Activated T-cell treated with anti-CD3 and anti-CD28 coated beads, Interleukin-2, amount 50 U/mL, for 72 hours (primary cell): ENCODE measurements around the gene KATNAL2. TPM values are rescaled to one million over a fixed set of nuclear protein-coding genes. Genes with fewer than 3 reads are reported as not detected.
A peak's percentile ranks its signal among the peaks of the same experiment; 100 is the strongest.
"Not testable (repeated sequence)": the region's sequence is repeated elsewhere in the genome, so short reads cannot be mapped to it uniquely, and the experiment has no call there.

Source experiments
- ATAC-seq, 2 donors: fragments of 150-1000 bp; cut with Tn5 transposase; replicated peaks in 1 of 2; 2 replicates each; pipeline ENCODE4 v1.10.0; 2021; ENCODE audit warnings: moderate library complexity in 2 of 2, mild to moderate bottlenecking in 1 of 2
- DNase-seq, 2 donors: peaks; one replicate each; pipeline ENCODE4 v3.0.0; 2021 to 2022; ENCODE audit warnings: mixed read lengths in 1 of 2
- H3K27ac Mint-ChIP-seq: one replicate; pipeline ENCODE4 v1.8.0; 2022; ENCODE audit warnings: mild to moderate bottlenecking, moderate library complexity, mixed read lengths
- H3K27me3 Mint-ChIP-seq: one replicate; pipeline ENCODE4 v1.8.0; 2022; ENCODE audit warnings: low read depth, mixed read lengths
- H3K36me3 Mint-ChIP-seq, 2 donors: one replicate each; pipeline ENCODE4 v1.8.0; 2022; ENCODE audit warnings: mixed read lengths in 2 of 2, mild to moderate bottlenecking in 1 of 2; ENCODE audit not compliant: insufficient read depth in 2 of 2
- H3K4me1 Mint-ChIP-seq: one replicate; pipeline ENCODE4 v1.8.0; 2022; ENCODE audit warnings: low read depth, mixed read lengths
- H3K4me3 Mint-ChIP-seq, 2 donors: one replicate each; pipeline ENCODE4 v1.8.0; 2022; ENCODE audit warnings: mild to moderate bottlenecking in 2 of 2, mixed read lengths in 2 of 2, moderate library complexity in 2 of 2
- H3K9me3 Mint-ChIP-seq, 2 donors: one replicate each; pipeline ENCODE4 v1.8.0; 2022; ENCODE audit warnings: mixed read lengths in 2 of 2
- total RNA-seq, 2 donors: library from RNA; stranded (reverse); gene quantifications; one replicate each; pipeline ENCODE4 v1.2.3, GENCODE V29; 2022

Gene KATNAL2
- total RNA-seq, 2 donors from 2014 or later = 1.2 to 1.7 TPM

- not testable (repeated sequence) for H3K36me3 Mint-ChIP-seq, H3K27me3 Mint-ChIP-seq, H3K9me3 Mint-ChIP-seq, H3K27ac Mint-ChIP-seq, H3K4me1 Mint-ChIP-seq, DNase-seq, ATAC-seq, H3K4me3 Mint-ChIP-seq
These were observed 111.3 kb downstream of the KATNAL2 start for GRCh38 chr18:47028738-47029137.

DNA sequence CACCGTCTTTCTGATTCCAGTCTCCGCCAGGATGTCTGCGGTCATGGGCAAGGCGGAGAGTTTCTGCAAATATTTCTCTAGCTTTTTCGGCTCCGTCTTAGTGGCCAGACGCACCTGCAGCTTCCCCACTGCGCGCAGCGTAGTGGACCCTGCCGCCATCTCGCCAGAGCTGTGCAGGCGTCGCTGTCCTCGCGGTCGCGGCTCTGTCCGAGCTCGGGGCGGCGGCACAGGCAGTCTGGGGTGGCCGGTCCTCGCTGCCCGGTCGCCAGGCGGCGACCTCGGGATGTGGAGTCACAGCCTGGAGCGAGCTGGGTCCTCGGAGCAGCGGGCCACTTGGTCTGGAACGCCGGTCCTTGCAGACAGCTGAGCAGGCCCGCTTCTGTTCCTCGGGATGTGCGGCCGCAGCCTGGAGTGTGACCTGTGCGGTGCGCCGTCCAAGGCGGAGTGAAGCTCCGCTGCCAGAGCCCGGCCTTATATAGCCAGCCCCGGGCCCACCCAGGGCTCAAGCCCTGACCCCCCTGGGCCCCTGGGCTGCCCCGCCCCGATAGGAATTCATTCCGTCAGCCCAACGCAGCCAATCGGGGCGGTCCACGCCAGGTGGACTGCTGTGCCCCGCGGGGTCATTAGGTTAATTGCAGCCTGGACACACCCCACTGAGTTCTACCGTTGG is 112.4 kb downstream of the KATNAL2 start:
- not testable (repeated sequence) for H3K9me3 Mint-ChIP-seq, H3K4me1 Mint-ChIP-seq, H3K27me3 Mint-ChIP-seq, DNase-seq, H3K27ac Mint-ChIP-seq, H3K36me3 Mint-ChIP-seq, H3K4me3 Mint-ChIP-seq
- peak in 1 of 2 donors; percentile 15 for ATAC-seq

GRCh38 chr18:47030887-47031286 is 113.5 kb downstream of the KATNAL2 start:
- H3K9me3 Mint-ChIP-seq, H3K4me3 Mint-ChIP-seq, H3K36me3 Mint-ChIP-seq, H3K27me3 Mint-ChIP-seq, ATAC-seq, H3K4me1 Mint-ChIP-seq, H3K27ac Mint-ChIP-seq, DNase-seq: not testable (repeated sequence)

GRCh38 chr18:47032945-47033344 is 115.5 kb downstream of the KATNAL2 start:
- Mint-ChIP-seq H3K9me3 (no peaks in the 10 kb centered on the region), H3K27ac (no peak overlapping the region), H3K4me3 (no peak overlapping the region), H3K36me3 (peaks cover 0 to 4% of the 10 kb centered on the region in 2 donors), H3K4me1 (no peaks in the 10 kb centered on the region), H3K27me3 (no peaks in the 10 kb centered on the region)
- DNase-seq = no peak
- no peak for ATAC-seq

DNA sequence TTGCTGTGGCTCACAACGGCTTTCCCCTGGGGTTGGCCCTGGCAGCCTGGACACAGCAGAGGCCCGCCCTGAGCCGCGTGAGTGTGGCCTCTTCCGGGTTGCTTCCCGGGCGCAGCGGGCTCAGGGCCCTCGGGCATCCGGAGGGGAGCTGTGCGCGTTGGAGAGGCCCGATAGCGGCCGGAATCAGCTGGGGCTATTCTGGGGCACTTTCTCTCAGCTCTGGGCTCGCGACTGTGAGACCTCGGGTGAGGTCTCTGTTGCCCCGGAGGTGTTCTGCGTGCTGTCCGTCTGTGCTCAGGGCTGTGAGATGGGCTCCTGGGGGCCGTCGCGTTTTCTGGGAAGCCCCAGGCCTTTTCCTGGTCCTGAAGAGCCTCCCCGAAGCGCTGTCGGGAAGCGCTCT is 117.2 kb downstream of the KATNAL2 start:
- H3K27me3 Mint-ChIP-seq, H3K27ac Mint-ChIP-seq, H3K9me3 Mint-ChIP-seq, ATAC-seq, H3K4me1 Mint-ChIP-seq, H3K4me3 Mint-ChIP-seq, H3K36me3 Mint-ChIP-seq, DNase-seq: not testable (repeated sequence)

GRCh38 chr18:47035156-47035671 is 117.8 kb downstream of the KATNAL2 start, which contains the start of gene ELOA2:
Gene ELOA2 (minus strand): TSS chr18:47035621. CDS start chr18:47035264, 357 bp downstream.
- no peak for DNase-seq
- H3K9me3 Mint-ChIP-seq = no peaks in the 10 kb centered on the region
- H3K36me3 Mint-ChIP-seq = peaks cover 0 to 4% of the 10 kb centered on the region in 2 donors
- no peaks in the 10 kb centered on the region for H3K4me1 Mint-ChIP-seq
- H3K4me3 Mint-ChIP-seq = no peak within 1 kb of the TSS
- ATAC-seq = no peak
- H3K27me3 Mint-ChIP-seq = no peaks in the 10 kb centered on the region
- no peak within 1 kb of the TSS for H3K27ac Mint-ChIP-seq

DNA sequence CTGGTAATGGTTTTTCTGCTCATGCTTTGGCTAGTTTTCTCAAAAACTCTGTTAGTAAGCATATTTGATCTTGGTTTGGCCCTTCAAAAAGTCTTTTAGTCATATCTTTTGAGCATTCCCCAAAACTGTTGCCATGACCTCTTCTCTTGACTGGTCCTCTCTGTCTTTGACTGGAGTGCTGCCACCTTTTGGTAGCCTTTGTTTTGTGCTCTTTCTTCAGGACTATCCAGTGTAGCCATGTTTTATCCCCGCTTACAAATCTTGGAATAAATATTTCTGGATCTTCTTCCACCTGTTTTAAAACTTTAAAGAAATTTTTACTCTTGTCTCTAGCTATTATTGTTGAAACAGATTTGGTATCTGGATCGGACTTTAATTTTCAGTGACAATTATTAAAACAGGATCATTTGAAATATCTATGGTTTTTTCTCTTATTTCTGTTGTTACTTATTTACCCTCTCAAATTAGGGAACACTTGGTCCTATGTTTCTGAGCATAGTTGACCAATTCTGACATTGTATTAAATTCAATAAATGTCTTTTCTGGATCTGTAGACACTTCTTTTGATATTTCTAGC is 119.0 kb downstream of the KATNAL2 start:
- Mint-ChIP-seq H3K36me3 (peaks cover 0 to 4% of the 10 kb centered on the region in 2 donors), H3K27ac (no peak overlapping the region), H3K9me3 (no peaks in the 10 kb centered on the region), H3K4me3 (no peak overlapping the region), H3K27me3 (no peaks in the 10 kb centered on the region), H3K4me1 (no peaks in the 10 kb centered on the region)
- DNase-seq = no peak
- no peak for ATAC-seq

- H3K4me3 Mint-ChIP-seq = no peak overlapping the region
- H3K27ac Mint-ChIP-seq = no peak overlapping the region
- DNase-seq = no peak
- H3K4me1 Mint-ChIP-seq = no peaks in the 10 kb centered on the region
- H3K36me3 Mint-ChIP-seq = peaks cover 0 to 3% of the 10 kb centered on the region in 2 donors
- no peaks in the 10 kb centered on the region for H3K9me3 Mint-ChIP-seq
- ATAC-seq = no peak
- H3K27me3 Mint-ChIP-seq = no peaks in the 10 kb centered on the region
These were observed 119.7 kb downstream of the KATNAL2 start for GRCh38 chr18:47036927-47037578.

DNA sequence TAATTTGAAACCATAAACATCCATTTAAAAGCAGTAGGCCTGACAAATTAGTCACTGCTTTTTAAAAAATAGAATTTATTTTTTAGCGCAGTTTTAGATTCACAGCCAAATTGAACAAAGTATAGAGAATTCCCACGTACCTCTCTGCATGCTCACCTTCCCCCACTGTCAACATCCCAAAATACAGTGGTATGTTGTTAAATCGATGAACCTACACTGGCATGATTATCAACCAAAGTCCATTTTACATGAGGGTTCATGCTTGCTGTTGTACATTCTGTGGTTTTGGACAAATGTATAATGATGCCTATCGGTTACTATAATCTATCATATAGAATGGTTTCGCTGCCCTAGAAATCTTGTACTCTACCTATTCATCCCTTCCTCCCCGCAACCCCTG is 123.6 kb downstream of the KATNAL2 start:
- peaks cover 6% of the 10 kb centered on the region for H3K27me3 Mint-ChIP-seq
- H3K9me3 Mint-ChIP-seq = no peaks in the 10 kb centered on the region
- no peak overlapping the region for H3K27ac Mint-ChIP-seq
- no peak for DNase-seq
- H3K4me1 Mint-ChIP-seq = no peaks in the 10 kb centered on the region
- H3K4me3 Mint-ChIP-seq = no peak overlapping the region
- no peak for ATAC-seq
- no peaks in the 10 kb centered on the region for H3K36me3 Mint-ChIP-seq

- peak; percentile 9 to 15 for DNase-seq
- no peaks in the 10 kb centered on the region for H3K36me3 Mint-ChIP-seq
- H3K9me3 Mint-ChIP-seq = no peaks in the 10 kb centered on the region
- no peak overlapping the region for H3K4me3 Mint-ChIP-seq
- no peak overlapping the region for H3K27ac Mint-ChIP-seq
- ATAC-seq = no peak
- H3K27me3 Mint-ChIP-seq = peaks cover 5% of the 10 kb centered on the region
- peaks cover 4% of the 10 kb centered on the region for H3K4me1 Mint-ChIP-seq
These were observed 133.1 kb downstream of the KATNAL2 start for GRCh38 chr18:47050468-47050867.

- ATAC-seq (no peak), DNase-seq (no peak)
- H3K36me3 Mint-ChIP-seq = no peaks in the 10 kb centered on the region
- peaks cover 5% of the 10 kb centered on the region for H3K27me3 Mint-ChIP-seq
- H3K27ac Mint-ChIP-seq = no peak overlapping the region
- no peaks in the 10 kb centered on the region for H3K9me3 Mint-ChIP-seq
- H3K4me3 Mint-ChIP-seq = no peak overlapping the region
- H3K4me1 Mint-ChIP-seq = peaks cover 4% of the 10 kb centered on the region
These were observed 137.0 kb downstream of the KATNAL2 start for GRCh38 chr18:47054369-47054768.

DNA sequence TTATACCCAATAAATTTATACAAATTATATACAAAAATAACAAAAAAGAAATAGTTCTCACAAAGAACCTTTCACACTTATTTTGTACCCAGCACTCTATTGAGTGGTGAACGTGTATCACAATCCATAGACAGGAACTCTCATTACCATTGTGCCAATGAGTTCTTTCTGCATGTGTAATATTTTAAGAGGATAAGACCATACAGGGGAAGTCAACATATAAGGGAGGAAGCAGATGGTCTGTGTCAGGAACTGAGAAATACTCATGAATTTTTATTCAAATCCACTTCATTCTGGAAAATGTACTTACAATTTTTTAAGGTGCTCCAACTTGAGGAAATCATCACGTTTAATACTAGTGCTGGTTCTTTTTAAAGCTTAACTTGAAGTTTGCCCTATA is 145.1 kb downstream of the KATNAL2 start:
- no peak overlapping the region for H3K4me3 Mint-ChIP-seq
- H3K27me3 Mint-ChIP-seq = no peaks in the 10 kb centered on the region
- H3K36me3 Mint-ChIP-seq = no peaks in the 10 kb centered on the region
- H3K9me3 Mint-ChIP-seq = no peaks in the 10 kb centered on the region
- no peak overlapping the region for H3K27ac Mint-ChIP-seq
- DNase-seq = no peak
- H3K4me1 Mint-ChIP-seq = no peaks in the 10 kb centered on the region
- ATAC-seq = no peak

DNA sequence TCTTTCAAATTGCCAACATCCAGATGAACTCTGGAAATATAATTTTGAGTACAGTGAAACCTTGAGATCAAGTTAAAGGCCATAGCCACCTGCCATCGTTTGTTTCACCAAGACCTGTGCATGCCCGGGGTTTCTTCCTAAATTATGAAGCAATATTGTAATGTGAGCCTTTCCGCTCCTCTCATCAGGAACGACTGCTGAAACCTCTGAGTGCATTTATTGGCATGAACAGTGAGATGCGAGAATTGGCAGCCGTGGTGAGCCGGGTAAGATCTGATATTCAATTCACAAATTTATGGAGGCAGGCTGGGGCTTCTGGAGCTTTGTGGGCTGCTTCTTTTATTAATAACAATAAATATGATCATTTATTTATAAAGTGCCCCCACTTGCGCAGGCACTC is 145.7 kb downstream of the KATNAL2 start:
- Mint-ChIP-seq H3K4me1 (no peaks in the 10 kb centered on the region), H3K27ac (no peak overlapping the region), H3K9me3 (no peaks in the 10 kb centered on the region), H3K36me3 (no peaks in the 10 kb centered on the region), H3K4me3 (no peak overlapping the region), H3K27me3 (no peaks in the 10 kb centered on the region)
- ATAC-seq (no peak), DNase-seq (no peak)
